Suprapubic skin (tissue), 4 donors: ENCODE data around the gene PATL1.

Experiments
- POLR2A ChIP-seq, 2 donors: fragments of 450-650 bp; IDR thresholded peaks; one replicate each; pipeline ENCODE4 v1.6.1; 2017; ENCODE audit warnings: antibody characterized with exemption in 2 of 2, mild to moderate bottlenecking in 2 of 2, moderate library complexity in 2 of 2
- POLR2AphosphoS5 ChIP-seq, 3 donors: sonication (generic); formaldehyde crosslinking; IDR thresholded peaks; one replicate each; pipeline ENCODE4 v1.6.1; 2017; ENCODE audit warnings: antibody characterized with exemption in 3 of 3
- TF ChIP-seq, protein P1 (sequence below), 2 donors: fragments of 200-600 bp in 1 of 2; fragments of 450-650 bp in 1 of 2; sonication (generic) in 1 of 2; IDR thresholded peaks; one replicate each; pipeline ENCODE4 v1.5.1; 2016 to 2019; ENCODE audit warnings: antibody characterized with exemption in 2 of 2, mild to moderate bottlenecking in 1 of 2, moderate library complexity in 1 of 2

DNA sequence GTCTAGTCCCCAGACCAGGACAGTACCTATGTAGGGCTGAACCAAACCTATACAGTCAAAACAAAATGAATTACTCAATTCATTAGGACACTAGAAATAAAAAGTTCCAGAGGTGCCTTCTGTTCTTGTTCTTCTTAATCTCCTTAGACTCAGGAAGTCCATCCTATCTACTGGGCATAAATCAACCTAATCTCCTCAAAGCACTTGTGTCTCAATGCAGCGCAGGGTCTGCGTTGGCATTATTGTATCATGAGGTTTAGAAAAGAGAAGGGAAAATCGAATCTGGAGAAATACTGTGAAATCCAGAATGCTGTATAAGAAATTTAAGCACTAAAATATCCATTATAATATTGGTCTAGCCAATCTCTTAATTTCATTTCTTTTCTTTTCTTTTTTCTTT, 47.2 kb upstream of the PATL1 start:
- TF ChIP-seq POLR2A (IDR thresholded peaks at IDR 0.05) (no peak), POLR2AphosphoS5 (IDR thresholded peaks at IDR 0.05) (no peak)
- TF ChIP-seq, protein P1, sequence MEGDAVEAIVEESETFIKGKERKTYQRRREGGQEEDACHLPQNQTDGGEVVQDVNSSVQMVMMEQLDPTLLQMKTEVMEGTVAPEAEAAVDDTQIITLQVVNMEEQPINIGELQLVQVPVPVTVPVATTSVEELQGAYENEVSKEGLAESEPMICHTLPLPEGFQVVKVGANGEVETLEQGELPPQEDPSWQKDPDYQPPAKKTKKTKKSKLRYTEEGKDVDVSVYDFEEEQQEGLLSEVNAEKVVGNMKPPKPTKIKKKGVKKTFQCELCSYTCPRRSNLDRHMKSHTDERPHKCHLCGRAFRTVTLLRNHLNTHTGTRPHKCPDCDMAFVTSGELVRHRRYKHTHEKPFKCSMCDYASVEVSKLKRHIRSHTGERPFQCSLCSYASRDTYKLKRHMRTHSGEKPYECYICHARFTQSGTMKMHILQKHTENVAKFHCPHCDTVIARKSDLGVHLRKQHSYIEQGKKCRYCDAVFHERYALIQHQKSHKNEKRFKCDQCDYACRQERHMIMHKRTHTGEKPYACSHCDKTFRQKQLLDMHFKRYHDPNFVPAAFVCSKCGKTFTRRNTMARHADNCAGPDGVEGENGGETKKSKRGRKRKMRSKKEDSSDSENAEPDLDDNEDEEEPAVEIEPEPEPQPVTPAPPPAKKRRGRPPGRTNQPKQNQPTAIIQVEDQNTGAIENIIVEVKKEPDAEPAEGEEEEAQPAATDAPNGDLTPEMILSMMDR (IDR thresholded peaks at IDR 0.05): no peak
